Raji (cell line): ENCODE results near the gene CBFA2T3.

Source experiments
- POLR2A ChIP-seq: IDR thresholded peaks from 2 replicates; pipeline ENCODE4 v1.6.1; 2011; ENCODE audit warnings: low read depth, low read length, control low read depth; ENCODE audit not compliant: insufficient read depth

CBFA2T3 gene

DNA sequence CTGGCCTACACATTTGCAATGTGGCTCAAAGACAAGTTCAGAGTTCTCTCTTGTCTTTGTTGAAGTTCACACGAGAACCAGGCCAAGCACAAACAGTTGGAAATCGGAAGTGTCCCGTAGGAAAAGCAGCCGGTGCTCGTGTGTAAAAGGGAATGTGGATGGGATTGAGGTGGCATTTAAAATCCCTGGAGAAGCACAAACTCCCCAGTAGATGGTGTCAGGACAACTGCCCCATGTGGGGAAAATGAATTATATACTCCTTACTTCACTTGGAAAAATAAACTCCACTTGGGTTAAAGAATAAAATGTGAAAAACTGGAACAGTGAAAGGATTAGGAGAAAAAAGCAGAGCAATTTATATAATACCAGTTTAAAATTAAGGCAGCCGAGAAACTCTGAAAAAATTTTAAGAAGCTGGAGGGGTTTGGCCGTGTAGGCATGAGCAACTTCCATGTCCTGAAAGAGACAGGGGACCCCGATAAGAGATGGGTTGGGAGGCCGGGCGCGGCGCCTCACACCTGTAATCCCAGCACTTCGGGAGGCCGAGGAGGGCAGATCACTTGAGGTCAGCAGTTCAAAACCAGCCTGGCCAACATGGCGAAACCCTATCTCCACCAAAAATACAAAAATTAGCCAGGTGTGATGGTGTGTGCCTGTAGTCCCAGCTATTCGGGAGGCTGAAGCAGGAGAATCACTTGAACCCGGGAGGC, 28.1 kb downstream of the CBFA2T3 start:
- TF ChIP-seq POLR2A: no peak

DNA sequence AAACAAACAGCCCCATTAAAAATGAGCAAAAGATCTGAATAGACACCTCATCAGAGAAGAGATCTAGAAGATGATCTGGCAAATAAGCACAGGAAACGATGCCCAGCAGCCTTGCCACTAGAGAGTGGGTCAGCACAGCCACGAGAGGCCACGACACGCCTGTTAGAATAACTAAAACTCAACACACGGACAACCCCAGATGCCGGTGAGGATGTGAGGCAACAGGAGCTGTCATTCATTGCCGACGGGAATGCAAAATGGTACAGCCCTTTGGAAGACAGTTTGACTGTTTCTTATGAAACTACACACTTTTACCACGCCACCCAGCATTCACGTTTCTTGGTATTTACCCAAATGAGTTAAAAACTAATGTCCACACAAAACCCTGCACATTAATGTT, 31.5 kb downstream of the CBFA2T3 start:
- no peak for TF ChIP-seq POLR2A

DNA sequence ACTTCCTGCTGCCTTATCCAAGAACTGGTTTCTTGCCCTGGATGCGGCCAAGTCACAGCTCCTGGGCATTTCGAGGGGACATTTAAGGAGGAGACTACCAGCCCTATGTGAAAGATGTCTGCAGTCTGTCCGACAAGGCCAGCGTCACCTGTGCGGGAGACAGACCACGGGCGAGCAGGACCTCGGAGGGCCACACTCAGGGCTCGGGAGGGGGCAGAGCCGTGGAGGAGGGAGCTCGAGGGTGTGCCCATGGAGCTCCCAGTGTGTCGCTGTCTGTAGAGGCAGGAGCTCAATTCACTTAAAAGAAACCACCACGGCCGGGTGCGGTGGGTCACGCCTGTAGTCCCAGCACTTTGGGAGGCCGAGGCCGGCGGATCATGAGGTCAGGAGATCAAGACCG, 33.3 kb downstream of the CBFA2T3 start:
- TF ChIP-seq POLR2A: no peak

DNA sequence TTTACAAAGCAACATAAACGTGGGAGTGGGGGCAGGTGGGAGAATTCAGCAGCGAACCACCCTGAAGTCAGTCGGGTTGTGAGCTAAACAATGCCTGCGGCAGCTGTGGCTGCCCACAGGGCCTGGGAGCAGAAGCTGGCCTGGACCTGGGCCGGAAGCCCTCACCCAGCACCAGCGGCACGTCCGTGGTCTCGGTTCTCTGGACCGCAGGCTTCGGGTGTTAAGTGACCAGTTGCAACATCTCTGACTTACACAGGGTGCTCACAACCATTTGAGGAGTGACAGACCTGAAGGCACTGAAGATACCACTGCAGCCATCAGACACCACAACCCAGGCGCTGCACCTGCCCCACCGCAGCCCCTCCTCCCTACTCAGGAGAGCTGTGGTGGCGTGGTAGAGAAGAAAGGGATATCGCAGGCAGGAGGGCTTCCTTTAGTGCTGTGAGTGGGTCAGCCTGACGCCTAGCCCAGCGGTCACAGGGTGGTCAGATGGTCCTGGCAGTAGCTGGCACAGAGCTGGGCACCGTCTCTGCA, 33.8 kb downstream of the CBFA2T3 start:
- TF ChIP-seq POLR2A: no peak

DNA sequence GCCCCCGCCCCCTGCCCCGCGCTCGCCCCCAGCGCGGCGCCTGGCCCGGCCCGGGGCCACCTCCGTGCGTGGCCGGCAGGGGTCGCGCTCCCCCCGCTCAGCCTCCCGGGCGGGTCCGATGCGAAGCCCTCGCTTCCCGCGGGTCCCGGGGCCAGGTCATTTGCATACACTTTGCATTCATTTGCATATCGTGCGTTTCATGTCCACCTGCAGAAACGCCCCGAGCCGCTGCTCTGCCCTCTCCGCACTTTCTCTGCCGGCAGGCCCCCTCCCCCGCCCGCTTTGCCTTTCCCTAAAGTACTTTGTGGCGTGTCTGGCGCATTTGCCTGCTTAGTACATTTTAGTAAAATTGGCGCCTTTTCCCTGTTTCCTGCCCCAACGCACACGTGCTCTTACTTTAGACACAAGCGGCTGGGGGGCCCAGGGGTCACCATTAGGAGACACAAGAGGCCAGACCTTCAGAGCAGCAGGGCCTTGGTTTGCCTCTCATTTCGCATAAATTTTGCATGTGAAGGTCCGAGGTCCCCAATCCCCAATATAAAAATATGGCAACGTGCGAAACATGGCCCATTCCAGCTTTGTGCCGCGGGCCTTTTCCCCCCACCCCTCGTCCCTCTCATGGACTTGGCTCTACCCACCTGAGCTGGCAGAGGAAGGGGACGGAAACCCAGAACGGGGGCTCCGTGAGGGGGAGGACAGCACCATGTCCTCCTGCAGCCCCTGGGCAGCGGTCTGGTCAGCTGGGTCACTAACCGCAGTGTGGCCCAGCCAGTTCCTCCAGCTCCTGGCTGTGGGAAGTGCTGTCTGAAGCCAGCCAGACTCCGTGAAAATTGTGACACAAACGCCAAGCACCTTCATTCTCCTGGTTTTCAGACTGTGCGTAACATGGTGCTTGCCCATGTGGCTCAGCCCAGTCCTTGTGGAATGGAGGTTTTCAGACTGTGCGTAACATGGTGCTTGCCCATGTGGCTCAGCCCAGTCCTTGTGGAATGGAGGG, 34.8 kb downstream of the CBFA2T3 start:
- TF ChIP-seq POLR2A: no peak

DNA sequence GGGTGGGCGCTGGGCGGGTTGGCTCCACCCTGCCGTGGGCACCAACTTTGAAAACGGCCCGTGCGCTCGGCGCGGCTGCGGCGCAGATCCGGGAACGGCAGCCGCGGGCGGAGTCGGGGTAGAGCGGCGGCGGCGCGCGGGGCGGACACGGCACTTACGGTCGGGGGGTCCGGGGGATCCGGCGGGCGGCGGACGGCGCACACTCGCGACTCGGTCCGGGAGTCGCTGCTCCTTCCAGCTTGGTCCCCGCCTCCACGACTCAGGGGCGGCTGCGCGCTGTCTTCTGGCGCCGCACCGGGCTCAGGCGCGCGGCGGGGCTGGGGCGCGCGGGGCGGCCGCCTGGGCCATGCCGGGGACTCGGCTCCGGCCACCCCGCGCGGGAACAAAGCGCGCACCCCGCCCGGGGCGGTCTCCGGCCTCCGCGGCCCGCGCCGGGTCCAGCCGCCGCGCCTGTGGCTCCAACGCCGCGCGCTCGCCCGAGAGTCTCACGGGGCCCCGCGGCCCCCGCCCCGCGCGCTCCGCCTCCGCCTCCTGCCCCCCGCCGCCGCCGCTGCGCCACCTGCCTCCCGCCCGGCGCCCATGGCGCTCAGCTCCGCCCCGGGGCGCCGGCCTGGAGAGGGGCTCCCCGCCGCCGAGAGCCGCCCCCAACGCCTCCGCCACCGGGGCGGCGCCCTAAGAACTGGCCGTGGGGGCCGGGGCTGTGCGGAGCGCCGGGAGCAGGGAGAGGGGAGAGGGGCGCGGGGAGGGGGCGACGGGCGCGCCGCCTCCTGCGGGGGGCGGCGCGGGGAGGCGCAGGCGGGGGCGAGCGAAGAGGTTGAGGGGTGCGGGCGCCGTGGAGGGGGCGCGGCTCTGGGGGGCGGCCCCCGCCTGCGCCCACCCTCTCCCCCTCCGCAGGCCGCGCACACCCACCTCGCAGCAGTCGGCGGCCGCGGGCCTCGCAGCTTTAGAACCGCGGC, 35.9 kb downstream of the CBFA2T3 start:
- TF ChIP-seq POLR2A: no peak

DNA sequence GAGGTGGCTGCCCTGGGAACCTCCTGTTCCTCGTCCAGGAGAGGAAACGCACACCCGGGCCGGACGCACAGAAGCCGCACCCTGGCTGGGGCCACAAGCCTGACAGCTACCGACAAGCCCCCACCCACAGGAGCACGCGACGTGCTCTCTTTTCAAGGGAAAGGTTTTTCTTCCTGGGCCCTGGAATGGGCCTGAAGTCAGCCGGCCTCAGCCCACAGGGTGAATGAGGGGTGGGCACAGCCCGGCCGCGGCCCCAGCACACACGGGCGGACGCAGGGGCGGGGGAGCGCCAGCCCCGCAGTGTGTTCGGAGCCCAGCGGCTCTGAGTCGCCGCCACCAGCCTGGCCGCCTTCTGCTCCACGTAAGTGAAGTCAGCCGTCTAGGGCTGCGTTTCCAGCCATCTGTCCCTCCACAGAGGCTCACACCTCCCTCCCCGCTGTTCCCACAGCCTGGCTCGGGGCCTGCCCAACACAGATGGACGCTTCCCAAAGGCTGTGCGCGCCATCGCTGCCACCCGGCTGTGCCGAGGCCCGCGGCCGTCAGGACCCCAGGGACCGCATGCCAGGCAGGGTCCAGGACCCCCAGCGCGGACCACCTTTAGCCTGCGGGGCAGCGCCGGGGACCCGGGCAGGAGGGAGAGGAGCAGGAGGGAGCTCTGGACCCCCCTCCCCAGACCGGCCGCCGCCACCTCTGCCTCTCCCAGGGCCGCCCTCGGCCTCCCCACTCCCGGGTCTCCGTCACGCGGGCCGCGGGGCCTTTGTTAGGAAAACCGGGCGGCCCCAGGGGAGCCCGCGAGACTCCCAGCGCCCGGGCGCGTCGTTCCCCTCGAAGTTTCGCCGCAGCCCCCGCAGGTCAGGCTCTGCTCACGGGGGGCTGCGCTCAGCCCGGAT, 36.8 kb downstream of the CBFA2T3 start:
- TF ChIP-seq POLR2A: no peak

DNA sequence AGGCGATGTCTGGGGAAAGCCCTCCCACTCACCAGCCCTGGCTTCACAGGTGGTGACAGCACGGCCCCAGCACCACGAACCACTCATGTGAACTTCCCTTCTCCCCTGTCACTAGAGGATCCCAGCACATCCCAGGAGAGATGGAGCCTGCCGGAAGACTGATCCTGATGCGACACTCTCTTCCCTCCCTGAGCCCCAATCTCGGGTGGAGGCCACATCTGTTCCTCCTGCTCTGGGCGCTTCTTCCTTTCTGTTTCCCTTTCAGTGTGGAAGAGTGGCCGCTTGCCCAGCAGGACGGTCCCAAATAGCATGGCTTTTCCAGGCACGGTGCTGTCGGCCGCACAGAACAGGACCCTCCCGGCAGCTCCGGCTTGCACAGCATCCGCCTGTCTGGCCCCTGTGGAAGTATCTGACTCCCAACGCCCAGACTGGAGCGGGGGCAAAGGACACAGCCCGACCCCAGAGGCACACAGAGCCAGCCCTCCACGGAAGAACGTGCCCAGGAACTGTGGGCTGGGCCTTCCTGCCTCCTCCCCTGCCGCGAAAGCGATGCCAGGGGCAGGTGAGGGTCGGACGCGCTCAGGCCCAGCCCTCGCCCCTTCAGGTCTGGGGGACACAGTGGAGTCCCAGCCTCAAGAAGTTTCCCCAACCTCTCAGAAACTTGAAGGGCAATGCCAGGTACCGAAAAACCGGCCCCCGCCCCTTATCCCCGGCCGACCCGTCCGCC, 37.6 kb downstream of the CBFA2T3 start:
- TF ChIP-seq POLR2A: no peak

DNA sequence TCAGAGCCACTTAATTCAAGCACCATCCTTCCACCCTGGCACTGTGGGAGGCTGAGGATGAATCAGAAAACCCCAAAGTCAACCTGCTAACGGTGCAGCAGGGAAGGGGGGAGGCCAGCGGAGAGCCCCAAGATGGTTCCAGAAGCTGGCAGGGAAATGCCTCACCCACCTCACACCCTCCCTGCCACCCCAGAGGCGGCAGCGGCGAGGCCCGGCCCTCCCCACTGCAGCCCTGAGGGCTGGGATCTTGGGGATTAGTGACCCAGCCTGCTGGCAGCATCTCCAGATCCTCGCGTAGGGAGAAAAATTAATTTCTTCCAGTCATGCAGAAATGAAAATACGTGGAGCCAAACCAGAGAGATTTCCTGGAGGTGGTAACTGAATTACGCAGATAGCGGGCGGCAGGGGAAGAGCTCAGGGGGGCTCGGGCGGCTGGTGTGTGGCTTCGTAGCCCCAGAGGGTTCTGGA, 38.2 kb downstream of the CBFA2T3 start:
- TF ChIP-seq POLR2A: no peak

DNA sequence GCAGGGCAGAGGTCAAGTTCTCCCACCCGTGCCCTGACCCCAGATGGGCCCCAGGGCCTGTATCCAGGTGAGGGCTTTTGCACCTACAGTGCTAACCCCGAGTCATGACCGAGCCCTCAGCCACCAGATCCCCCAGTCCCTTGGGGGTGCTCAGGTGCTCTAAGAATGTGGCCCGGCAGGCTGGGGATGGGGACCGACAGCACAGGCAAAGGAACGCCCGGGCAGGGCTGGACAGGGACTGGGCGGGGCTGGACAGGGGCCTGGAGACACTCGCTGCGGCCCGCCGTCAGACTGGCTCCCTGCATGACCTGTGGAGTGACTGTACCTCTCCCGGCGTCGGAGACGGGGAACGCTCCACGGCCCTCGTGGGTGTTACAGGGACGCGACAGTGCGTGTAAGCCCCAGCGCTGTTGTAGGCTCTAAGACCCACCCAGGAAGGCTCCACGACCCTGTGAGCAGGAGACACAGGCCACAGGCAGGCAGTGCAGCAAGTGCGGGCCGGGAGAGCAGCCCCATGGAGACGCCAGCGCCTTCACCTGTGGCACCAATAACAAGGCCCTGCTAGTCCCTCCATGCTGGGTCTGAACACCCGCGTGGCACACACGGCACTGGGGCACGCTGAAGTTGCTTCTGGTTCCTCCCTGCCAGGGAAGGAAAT, 38.8 kb downstream of the CBFA2T3 start:
- no peak for TF ChIP-seq POLR2A

DNA sequence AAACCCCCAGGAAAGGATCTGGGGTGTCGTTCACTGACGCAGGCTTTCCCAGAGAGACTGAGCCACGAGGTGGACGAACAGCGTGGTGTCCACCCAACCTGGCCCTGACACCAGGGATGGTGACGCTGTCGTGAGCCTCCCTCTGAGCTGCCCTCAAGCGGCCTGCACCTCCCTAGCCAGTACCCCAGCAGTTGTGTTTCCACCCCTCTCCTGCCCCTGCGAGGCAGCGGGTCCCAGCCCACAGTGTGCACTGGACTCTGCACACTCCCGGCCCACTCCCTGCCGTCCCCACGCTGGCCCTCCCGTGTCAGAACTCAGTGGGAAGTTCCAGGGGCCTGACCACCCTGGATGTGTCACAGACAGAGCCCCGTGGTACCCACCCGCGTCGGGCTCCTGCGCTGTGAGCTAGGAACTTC, 39.8 kb downstream of the CBFA2T3 start:
- no peak for TF ChIP-seq POLR2A

DNA sequence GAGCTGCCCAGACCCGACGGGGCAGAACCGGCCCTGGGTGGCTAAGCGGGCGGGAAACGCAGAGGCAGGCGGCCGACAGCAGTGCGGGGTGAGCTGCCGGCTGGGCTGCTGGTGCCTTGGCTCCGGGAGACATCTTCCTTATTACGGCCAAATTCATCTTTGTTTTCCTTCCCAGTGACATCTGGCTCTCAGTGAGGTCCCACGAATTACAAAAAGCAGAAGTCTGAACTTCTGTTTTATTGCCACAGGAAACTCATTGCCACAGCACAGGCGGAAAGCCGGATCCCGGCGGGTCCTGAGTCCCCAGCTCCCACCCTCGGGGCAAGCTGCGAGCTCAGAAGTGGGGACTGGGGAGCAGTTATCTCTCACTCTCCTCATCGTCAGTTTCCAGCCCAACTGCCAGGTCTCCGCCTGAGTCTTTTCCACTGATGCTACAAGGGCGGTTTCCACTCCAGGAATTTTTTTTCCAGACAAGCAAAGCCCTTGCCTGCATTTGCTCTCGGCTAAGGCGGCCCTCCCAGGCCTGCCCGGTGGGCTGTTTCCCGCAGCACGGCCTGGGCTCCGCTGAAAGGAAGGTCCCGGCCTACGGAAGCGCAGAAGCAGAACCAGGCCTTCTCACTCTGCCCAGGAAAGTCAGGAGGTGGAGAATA, 40.3 kb downstream of the CBFA2T3 start:
- no peak for TF ChIP-seq POLR2A
